Globus pallidus (tissue), 1 donor: ENCODE results near the gene OSBP2.

Experiments
- DNase-seq: peaks from one replicate; pipeline ENCODE4 v3.0.0-alpha.2; 2015; ENCODE audit warnings: low spot score

Gene OSBP2

DNA sequence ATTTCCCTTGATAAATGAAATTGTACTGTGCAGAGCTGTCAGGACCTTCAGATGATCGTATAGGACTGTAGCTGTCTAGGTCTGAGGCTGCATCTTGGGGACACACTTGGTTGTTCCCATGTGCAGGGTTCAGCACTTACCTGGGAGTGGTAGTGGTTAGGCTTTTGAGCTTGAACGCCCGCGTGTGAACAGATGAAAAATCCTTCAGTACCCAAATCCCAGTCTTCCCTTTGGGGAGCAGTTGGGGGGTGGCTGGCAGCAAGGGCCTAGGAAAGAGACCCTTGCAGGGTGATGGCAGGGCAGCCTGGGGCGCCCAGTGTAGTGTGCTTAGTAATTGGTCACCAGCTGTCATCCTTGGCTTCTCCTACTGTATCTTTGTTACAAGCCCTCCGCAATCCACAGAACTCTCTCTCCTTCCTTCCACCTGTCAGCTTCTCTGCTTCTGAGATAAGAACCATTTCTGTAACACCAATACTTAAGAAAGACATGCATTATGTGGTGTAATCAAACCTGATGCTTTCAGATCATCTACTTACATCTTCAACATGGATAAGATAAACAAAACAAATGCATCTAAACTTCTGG, 209.3 kb downstream of the OSBP2 start:
- no peak for DNase-seq

DNA sequence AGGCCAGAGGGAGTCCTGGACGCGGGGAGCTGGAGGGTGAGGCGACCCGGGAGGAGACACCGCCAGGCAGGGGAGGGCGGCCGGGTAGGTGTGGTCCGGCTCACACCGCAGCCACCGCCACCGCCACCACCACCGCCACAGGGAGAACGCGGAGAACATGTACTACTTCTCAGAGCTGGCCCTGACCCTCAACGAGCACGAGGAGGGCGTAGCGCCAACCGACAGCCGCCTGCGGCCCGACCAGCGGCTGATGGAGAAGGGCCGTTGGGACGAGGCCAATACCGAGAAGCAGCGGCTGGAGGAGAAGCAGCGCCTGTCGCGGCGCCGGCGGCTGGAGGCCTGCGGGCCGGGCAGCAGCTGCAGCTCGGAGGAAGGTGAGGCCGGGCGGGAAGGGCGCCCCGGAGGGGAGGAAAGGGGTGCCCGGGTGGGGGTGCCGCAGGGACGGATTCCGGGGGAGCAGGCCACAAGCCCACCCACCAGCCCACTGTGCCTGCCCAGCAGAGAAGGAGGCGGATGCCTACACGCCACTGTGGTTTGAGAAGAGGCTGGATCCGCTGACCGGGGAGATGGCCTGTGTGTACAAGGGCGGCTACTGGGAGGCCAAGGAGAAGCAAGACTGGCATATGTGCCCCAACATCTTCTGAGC, 211.1 kb downstream of the OSBP2 start:
- no peak for DNase-seq

DNA sequence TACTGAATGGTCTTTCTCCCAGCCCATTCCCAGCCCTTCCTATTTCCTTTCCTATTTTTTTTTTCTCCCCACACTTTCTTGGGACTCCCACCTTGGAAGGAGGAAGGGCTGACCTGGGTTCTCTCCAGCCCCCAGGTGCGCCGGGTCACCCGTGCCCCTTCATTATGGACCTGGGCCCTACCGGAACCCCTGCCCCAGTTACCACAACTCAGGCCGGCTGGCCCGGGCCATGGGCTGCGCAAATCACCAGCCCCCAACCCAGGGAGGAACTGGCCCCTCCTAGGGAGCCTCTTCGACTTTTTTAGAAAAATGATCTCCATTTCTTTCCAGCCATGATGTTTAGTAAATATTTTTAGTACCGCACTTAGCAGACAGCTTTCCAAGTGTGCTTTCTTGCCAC, 211.7 kb downstream of the OSBP2 start:
- no peak for DNase-seq

DNA sequence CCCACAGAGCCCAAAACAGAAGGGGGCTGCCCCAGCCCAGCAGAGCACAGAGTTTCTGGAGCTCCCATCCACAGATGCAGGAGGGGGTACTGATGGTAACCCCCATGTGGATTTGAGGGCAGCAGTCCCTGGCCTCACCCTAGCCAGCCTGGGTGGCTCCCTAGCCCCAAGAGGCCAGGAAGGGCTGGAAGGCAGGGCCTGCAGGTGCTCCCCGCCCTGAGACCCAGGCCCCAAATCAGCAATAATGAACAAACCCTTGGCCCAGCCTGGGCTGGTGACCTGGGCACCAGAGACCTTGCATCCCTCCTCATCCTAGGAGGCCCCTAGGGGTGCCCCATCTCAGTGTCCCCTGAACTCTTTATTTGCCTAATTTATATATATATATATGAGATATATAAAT, 212.3 kb downstream of the OSBP2 start:
- no peak for DNase-seq

DNA sequence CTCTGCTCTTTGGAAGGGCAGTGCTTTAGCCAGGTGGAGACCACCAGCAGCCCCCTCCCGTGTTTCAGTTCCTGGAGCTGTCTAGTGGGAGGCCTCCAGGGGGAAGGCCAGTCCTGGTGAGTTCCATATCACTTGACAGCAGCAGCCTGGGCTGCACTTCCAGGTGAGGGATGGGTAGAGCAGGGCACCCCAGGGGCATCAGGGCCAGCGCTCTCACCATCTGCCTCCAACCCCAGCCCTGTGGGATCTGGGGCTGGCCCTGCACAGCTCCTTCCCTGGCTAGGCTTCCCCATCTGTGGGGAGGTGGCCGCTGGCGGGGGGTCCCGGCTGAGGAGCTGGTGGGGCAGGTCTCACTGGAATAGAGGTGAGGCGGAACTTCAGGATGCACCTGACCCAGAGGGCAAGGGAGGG, 213.4 kb downstream of the OSBP2 start:
- no peak for DNase-seq

DNA sequence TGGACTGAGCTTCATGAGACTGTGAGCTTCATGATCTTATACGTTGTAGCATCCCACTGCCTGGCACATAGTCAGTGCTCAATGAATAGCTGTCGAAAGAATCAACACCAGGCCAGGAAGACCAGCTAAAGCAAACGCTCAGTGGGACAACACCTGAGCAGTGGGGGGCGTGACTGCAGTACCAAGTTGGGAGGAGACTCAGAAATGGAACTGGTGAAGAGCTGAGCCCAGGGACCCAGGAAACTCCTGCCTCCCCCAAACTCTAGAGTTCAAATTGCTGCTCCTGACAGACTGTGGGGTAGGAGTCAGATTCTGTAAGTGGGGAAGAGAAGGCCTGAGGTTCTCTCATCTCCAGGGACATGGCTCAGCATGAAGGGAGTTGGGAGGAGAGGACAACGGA, 214.6 kb downstream of the OSBP2 start:
- no peak for DNase-seq

DNA sequence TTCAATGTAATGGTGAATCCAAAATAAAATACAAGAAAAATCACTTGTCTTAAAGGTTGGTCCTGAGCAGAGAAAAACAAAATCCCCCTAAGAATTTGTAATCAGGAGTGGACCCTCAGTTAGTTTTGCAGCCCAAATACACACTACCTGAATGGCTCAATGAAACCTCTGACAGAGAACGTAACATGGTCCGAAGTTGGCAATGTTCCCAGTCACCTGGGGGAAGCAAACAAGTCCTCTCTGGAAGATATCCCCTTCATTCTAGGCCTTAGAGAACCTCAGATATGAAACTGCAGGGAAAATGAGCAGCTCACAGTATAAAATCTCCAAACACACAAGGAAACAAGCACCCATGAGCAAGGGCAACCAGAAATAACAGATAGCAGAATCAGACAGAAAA, 215.7 kb downstream of the OSBP2 start:
- no peak for DNase-seq

DNA sequence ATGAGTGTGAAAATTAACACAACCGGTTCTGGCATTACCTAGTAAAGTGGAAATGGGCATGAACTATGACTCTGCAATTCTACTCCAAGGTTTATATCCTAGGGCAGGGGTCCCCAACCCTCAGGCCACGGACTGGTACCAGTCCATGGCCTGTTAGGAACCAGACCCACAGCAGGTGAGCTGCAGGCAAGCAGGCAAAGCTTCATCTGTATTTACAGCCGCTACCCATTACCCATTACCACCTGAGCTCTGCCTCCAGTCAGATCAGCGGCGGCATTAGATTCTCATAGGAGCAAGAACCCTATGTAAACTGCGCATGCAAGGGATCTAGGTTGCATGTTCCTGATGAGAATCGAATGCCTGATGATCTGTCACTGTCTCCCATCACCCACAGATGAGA, 224.1 kb downstream of the OSBP2 start:
- DNase-seq = no peak

DNA sequence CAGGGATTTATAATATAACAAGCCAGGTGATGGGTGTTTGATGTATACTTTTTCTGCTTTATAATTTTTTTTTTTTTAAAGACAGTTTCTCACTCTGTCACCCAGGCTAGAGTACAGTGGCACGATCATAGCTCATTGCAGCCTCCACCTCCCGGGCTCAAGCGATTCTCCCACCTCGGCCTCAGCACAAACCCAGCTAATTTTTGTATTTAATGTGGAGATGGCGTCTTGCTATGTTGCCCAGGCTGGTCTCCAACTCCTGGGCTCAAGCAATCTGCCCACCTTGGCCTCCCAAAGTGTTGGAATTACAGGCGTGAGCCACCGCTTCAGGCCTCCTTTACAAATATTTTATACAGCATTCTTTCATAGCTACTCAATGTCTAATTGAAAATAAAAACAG, 225.3 kb downstream of the OSBP2 start:
- no peak for DNase-seq

DNA sequence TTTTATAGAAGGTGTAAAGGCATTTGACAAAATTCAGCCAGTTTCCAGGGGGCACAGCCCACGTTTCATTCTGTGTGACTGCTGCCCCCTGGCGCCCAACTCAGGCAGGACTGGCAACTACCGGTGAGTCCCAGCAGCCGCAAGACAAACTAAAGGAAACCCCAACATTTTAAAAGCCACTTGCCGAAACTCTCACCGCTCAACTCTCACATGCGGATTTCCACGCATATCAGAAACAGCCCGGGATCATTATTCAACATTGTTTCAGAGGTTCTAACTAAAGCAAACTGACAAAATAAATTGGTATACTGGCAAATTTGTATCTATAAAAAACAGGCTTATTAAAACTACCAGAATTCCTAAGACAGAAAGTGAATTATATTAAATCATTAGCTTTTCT, 225.7 kb downstream of the OSBP2 start:
- DNase-seq = peak; percentile 59

DNA sequence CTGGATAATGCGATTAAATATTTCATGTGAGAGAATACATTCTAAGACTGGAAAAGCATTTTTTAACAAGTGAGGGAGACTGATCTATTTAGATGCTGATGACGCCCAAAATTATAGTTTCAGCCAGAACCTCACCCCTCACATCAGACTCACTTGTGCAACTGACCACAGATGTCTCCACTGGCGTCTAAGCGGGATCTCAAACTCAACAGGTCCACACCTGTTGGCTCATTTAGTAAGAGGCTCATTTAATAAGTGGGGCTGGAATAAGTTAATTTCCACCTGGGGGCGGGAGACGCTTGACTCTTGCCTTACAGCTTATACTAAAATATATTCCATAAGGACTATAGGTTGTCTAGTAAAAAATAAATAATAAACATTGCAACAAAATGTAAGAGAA, 226.4 kb downstream of the OSBP2 start:
- DNase-seq = no peak

DNA sequence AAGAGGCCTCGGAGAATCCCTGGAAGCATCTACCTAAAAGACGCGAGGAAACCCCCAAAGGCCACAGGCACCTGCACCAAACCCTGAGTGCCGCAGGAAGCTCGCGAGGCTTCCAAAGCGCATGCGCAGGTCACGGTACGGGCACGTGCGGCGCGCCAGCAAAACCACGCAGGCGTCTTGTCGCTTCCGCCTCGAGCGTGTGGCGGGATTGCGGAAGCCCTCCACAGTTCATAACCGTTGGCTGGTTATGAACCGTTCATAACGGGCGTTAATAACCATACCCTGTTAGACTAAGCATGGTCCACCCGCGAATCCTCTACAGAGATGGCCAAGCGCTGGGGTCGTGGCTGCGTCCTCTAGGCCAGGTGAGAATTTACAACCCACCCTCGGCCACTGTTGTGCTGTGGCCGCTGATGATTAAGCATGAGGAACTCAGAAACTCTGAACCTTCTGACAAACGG, 227.5 kb downstream of the OSBP2 start:
- peak; percentile 16 for DNase-seq

DNA sequence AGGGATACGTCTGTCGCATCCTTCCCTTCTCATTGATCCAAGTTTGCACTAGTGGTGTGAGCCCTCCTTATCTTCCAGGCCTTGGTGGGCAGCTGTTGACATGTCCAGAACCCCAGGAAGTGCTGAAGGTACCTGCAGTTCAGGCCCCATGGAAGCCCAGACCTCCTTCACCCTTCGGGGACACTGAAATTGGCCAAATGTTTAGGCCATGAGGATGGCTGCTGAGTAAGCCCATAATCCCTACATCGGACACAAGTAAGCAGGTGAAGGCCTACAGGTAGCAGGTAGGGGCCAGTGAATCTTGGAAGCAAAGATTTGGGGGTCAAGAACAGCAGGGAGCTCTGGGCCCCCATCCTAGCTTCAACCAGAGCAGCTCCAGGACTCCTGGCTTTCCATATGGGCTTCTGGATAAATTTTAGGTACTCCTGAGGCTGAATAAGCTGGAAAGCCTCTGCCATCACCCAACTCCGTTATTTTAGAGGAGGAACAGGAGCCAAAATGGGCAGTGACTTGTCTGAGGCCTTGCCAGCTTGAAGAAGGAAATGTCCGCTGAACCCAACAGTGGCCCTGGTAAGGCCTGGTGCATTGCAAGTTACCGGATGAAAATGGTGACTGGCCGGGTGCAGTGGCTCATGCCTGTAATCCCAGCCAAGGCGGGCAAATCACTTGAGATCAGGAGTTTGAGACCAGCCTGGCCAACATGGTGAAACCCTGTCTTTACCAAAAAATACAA, 228.7 kb downstream of the OSBP2 start:
- no peak for DNase-seq

DNA sequence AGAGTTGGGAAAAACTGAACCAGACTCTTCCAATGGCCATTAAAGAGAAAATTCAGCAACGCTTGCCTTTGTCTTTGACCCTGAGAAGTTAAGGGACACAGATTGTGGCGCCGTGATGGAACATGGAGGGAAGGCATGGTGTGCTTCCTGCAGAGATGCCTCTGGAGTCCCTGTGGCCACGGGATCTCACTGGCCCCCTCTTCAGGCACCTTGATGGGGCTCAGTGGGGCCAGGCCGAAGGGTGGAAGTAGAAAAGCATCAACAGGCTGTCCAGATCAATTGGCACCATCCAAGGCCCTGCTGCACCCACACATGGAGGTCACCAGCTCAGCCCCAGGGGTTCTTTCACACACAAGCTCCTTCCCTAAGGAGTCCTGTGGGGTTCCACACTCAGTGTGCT, 231.0 kb downstream of the OSBP2 start:
- no peak for DNase-seq

DNA sequence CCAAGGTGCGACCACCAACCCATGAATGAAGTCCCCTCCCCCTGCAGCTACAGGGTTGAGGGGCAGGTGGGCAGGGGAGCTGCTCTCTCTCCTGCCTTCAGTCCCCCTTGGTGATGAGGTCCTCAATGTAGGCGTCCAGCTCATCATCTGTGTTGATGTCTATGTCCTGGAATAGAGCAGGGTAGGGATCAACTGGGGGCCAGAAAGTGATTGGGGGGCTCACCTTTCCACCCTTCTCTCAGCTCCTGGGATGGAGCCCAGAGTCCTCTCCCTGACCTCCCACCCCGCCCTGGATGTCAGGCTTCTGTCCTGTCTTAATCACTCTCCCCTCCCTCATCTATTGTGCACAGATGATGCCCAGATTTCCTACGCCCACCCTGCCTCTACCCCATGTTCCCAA, 232.0 kb downstream of the OSBP2 start:
- no peak for DNase-seq

DNA sequence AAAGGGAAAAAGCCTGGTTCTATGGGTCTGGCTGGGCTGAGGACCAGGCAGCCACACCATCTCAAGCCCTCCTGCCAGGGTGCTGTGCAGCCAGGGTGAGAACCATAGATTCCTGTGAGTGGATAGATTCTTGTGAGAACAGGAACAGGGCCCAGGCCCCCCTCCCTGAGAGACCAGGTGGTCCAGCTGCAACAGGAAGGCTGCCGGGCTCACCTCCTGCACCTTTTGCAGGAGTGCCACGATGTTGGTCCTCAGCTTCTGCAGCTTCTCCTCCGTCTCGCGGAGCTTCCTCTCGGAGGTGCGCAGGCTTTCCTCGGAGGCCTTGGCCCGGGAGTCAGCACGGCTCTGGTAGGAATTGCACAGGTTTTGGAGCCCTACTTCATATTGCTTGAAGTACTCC, 233.1 kb downstream of the OSBP2 start:
- no peak for DNase-seq

DNA sequence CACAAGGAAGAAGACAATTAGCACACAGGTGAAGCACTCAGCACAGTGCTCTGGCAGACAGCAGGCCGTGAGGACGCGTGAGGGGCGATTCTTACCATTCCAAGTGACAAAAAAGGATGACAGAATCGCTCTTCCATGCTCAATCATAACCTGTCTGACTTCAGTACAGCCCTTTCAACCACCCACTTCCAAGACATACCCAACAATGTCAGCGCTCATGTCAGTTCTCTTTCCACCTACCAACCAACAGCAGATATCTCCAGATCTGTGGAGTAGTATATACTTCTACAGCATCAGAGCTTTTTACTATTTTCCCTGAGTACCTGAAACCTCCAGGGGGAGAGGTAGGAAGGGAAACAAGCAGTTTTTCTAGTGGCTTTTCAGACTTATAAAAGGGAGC, 233.7 kb downstream of the OSBP2 start:
- DNase-seq = no peak

DNA sequence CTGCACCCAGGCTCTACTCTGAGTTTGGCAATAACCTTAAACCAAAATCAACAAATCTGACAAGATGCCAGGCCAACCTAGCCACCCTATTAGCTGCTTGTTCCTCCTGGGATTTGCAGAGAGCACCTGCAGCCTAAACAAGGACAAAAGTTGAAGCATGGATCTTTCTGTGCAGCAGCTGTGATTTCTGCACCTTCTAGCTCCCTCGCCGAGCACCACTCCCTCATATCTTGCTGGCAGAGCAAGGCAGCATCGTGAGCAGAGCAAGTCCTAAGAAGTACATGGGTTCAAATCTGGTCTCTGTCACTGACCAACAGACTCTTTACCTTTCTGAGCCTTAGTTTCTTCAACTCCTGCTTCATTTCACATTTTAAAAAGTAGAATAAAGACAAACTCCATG, 235.6 kb downstream of the OSBP2 start:
- DNase-seq = no peak

DNA sequence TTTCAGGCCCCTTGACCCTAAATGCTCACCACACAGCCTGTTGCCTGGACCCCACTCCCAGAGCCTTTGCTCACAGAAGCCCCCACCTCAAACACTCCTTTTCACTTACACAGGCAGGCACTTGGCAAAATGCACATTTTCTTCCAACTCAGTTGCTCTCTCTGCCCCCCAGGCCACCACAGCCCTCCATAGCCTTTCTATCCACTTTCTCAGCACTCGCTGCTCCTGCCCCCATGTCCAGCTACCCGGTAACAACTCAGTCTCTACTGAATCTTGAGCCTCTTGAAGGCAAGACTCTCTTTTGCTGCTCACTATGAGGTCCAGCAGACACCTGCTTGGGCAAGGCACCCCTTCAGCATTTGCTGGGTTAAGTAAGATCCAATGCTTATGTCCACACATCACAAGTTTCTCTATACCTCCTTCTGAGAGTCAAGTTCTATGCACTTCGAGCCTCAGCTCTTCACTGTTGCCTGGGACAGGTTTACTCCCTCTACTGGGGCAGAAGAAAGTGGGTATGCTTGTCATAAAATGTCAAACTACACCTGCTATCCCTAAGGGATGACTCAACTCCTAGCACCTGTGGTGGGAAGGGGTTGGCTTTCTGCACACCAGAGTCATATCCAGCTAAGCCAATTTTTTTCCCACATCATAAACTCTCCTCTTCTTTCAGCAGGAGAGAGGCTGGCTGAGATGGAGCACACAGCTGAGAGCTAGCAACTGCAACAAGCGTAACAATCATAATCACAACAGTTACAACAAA, 237.0 kb downstream of the OSBP2 start:
- DNase-seq = no peak

DNA sequence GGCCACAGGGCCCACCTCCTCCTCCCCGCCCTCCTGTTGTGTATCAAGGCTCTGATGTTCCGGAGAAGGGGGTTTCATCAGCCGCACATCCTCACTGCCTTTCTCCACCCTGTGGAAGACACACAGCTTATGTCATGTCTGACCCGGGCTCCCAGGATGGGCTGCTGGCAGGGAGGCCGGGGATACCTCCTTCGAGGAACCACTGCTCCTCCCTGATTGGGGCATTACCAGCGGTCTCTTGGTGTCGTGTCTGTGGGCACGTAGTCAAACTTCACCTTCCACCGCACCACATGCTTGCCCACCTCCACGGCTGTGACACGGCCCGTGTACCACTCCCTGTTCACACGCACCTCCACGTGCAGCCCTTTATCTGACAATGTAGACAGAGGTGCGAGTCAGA, 238.0 kb downstream of the OSBP2 start:
- DNase-seq = no peak

DNA sequence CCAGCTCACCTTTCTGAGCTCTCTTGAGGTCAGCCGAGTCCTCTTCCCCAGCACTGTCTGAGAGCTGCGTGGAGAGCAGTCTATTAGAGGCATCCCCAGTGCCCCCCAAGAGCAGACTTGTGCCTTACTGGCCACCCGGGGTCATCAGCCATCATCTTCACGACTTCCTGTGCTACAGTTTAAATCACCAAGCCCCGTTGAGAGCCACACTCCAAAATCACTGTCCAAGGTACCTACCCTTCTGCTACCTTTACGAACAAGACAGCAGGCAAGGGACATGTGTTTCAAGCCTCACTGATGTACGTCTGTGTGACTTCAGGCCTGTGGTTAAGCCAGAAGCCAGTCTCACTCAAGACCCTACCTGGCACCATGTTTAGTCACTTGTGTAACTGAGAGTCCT, 238.8 kb downstream of the OSBP2 start:
- DNase-seq = no peak

DNA sequence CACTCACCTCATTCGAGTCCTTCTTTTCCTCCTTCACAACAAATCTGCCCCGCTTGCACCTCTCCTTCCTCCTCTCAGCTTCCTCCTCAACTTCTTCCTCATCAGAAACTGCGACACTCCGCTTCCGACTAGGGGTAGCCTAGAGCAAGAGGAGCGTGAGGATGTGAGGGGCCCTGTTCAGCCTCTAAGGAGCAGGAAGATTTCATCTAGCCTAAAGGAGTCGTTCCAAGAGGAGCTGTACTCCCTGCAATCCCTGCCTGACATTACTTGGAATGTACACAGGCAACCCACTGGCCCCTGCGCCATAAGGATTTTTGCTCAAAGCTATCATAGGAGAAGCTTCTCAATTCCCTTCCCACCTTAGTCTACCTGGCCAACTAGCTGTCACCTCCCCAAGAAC, 239.4 kb downstream of the OSBP2 start:
- no peak for DNase-seq
